Endothelial cell of umbilical vein (primary cell): ENCODE data around the gene OR1F1. TPM values are rescaled to one million over a fixed set of nuclear protein-coding genes. Genes with fewer than 3 reads are reported as not detected.

Experiments used
- BruUV-seq: library from RNA; stranded (reverse); fragments of 400-500 nt; replicated peaks from 2 replicates; lab custom pipeline; 2021; lab: Mats Ljungman, UMichigan
- CTCF ChIA-PET: fragments of 300-600, 350-600 bp; sonication (Branson Sonifier 250); formaldehyde crosslinking; loops from one replicate; lab custom pipeline; 2021; ENCODE audit warnings: antibody characterized with exemption, inconsistent platforms; lab: Charles Lee
- POLR2A ChIA-PET: fragments of 300-600, 350-600 bp; sonication (Branson Sonifier 250); formaldehyde crosslinking; loops from one replicate; lab custom pipeline; 2021; ENCODE audit warnings: antibody characterized with exemption, inconsistent platforms; lab: Charles Lee
- DNase-seq: peaks from one replicate; pipeline ENCODE4 v3.0.0-alpha.2; 2011; ENCODE audit warnings: low read depth, low spot score
- FAIRE-seq: peaks from 2 replicates; lab custom pipeline; 2011; peaks lifted over from hg19 to GRCh38; lab: Jason Lieb, UNC
- H2AFZ ChIP-seq: 2 replicates; pipeline ENCODE4 v1.6.0; 2012; ENCODE audit warnings: low read depth, low read length, control low read depth, inconsistent platforms
- H3K27ac ChIP-seq: 2 replicates; pipeline ENCODE4 v1.5.1; 2011; ENCODE audit warnings: low read depth, mild to moderate bottlenecking, control low read depth, low read length, moderate library complexity; ENCODE audit not compliant: insufficient read depth
- H3K27me3 ChIP-seq, 2 experiments: 2 replicates each; pipeline versions ENCODE4 v1.6.0 to v1.6.1; 2011; ENCODE audit warnings: low read length in 2 of 2, mixed read lengths in 1 of 2; ENCODE audit not compliant: control insufficient read depth in 2 of 2, insufficient read depth in 2 of 2
- H3K36me3 ChIP-seq, 2 experiments: 2 replicates in 1 of 2; 3 replicates in 1 of 2; pipeline ENCODE4 v1.5.1; 2011; ENCODE audit warnings: low read length in 2 of 2, mild to moderate bottlenecking in 1 of 2, moderate library complexity in 1 of 2; ENCODE audit not compliant: control insufficient read depth in 2 of 2, insufficient read depth in 2 of 2; ENCODE audit errors: extremely low read depth in 1 of 2
- H3K4me1 ChIP-seq: 3 replicates; pipeline ENCODE4 v1.5.1; 2011; ENCODE audit warnings: mild to moderate bottlenecking, low read length; ENCODE audit not compliant: control insufficient read depth, insufficient read depth; ENCODE audit errors: extremely low read depth
- H3K4me2 ChIP-seq: 2 replicates; pipeline ENCODE4 v1.6.1; 2011; ENCODE audit warnings: low read length, control low read depth, mixed read lengths; ENCODE audit not compliant: insufficient read depth
- H3K4me3 ChIP-seq, 3 experiments: fragments of 200-600 bp in 1 of 3; sonication (generic), shearing (Covaris generic) in 1 of 3; replicated peaks in 1 of 3; 2 replicates each; pipeline ENCODE4 v1.5.1; 2011 to 2016; ENCODE audit warnings: control low read depth in 3 of 3, low read length in 3 of 3, mild to moderate bottlenecking in 2 of 3, inconsistent platforms in 1 of 3, low read depth in 1 of 3, moderate library complexity in 1 of 3; ENCODE audit not compliant: insufficient read depth in 1 of 3
- H3K79me2 ChIP-seq: 2 replicates; pipeline ENCODE4 v1.6.0; 2012; ENCODE audit warnings: low read length, inconsistent platforms; ENCODE audit not compliant: control insufficient read depth, insufficient read depth
- H3K9ac ChIP-seq: replicated peaks from 2 replicates; pipeline ENCODE3; 2011; ENCODE audit warnings: low read length, control low read depth; ENCODE audit not compliant: insufficient read depth; ENCODE audit errors: extremely low read depth
- H3K9me1 ChIP-seq: replicated peaks from 3 replicates; pipeline ENCODE4 v1.6.0; 2011; ENCODE audit warnings: mild to moderate bottlenecking, low read length; ENCODE audit not compliant: control insufficient read depth, insufficient read depth; ENCODE audit errors: extremely low read depth
- H3K9me3 ChIP-seq: replicated peaks from 2 replicates; pipeline ENCODE4 v1.5.1; 2012; ENCODE audit warnings: low read length, inconsistent platforms; ENCODE audit not compliant: control insufficient read depth, insufficient read depth
- H4K20me1 ChIP-seq: replicated peaks from 2 replicates; pipeline ENCODE3; 2011; ENCODE audit warnings: mild to moderate bottlenecking, low read length; ENCODE audit not compliant: control insufficient read depth, insufficient read depth; ENCODE audit errors: extremely low read depth
- CTCF ChIP-seq, 2 donors: IDR thresholded peaks; 1 replicate in 1 of 2; 2 replicates in 1 of 2; pipeline ENCODE4 v1.5.1; 2011; ENCODE audit warnings: low read length in 2 of 2, mild to moderate bottlenecking in 2 of 2, moderate library complexity in 2 of 2, control low read depth in 1 of 2, inconsistent platforms in 1 of 2, low read depth in 1 of 2; ENCODE audit not compliant: insufficient read depth in 1 of 2; ENCODE audit errors: extremely low read depth in 1 of 2
- EZH2 ChIP-seq: IDR thresholded peaks from 2 replicates; pipeline ENCODE4 v1.6.1; 2012; ENCODE audit warnings: borderline replicate concordance, low read depth, mild to moderate bottlenecking, moderate library complexity, low read length, inconsistent platforms; ENCODE audit not compliant: severe bottlenecking
- FOS ChIP-seq: IDR thresholded peaks from 2 replicates; pipeline ENCODE4 v1.6.1; 2011; ENCODE audit warnings: mild to moderate bottlenecking, low read length, moderate library complexity, borderline replicate concordance; ENCODE audit not compliant: insufficient read depth
- GATA2 ChIP-seq: IDR thresholded peaks from 2 replicates; pipeline ENCODE4 v1.7.0; 2011; ENCODE audit warnings: low read depth, mild to moderate bottlenecking, moderate library complexity, mixed read lengths, low read length; ENCODE audit not compliant: insufficient read length, insufficient read depth
- JUN ChIP-seq: IDR thresholded peaks from 2 replicates; pipeline ENCODE4 v1.6.1; 2011; ENCODE audit warnings: borderline replicate concordance, low read depth; ENCODE audit not compliant: insufficient read length, insufficient read depth
- MAX ChIP-seq: IDR thresholded peaks from 2 replicates; pipeline ENCODE4 v1.6.1; 2011; ENCODE audit not compliant: insufficient read depth, insufficient read length
- MYC ChIP-seq: IDR thresholded peaks from one replicate; pipeline ENCODE4 v1.6.1; 2011; ENCODE audit warnings: mild to moderate bottlenecking, low read depth, low read length
- POLR2AphosphoS5 ChIP-seq: IDR thresholded peaks from 2 replicates; pipeline ENCODE4 v1.6.1; 2012; ENCODE audit warnings: low read depth, mild to moderate bottlenecking, control low read depth, low read length, moderate library complexity; ENCODE audit not compliant: insufficient read depth
- dilution Hi-C: fragments of 300-500 bp; cut with MboI; formaldehyde crosslinking; loops from one replicate; pipeline ENCODE4 v1.15.0; 2019; ENCODE audit warnings: low sequenced_read_pairs; ENCODE audit not compliant: extremely low pct_ligation_motif_present
- intact Hi-C: fragments of 100-400 bp; cut with micrococcal nuclease; formaldehyde crosslinking; loops from one replicate; pipeline ENCODE4 v1.10.0; 2022
- polyA plus RNA-seq, 4 experiments: library from polyadenylated mRNA; depleted of rRNA in 3 of 4; stranded (reverse) in 3 of 4; unstranded in 1 of 4; fragments of >200 nt; gene quantifications; 2 replicates each; pipeline versions ENCODE4 v1.2.1 to v1.2.3, GENCODE V29; 2011 to 2012; ENCODE audit warnings: missing spikeins in 1 of 4
- total RNA-seq: library from RNA; stranded (reverse); gene quantifications from 2 replicates; pipeline ENCODE4 v1.2.3, GENCODE V29; 2021

The OR1F1 gene
- total and polyA plus RNA-seq, 2 donors (not counting 3 experiments of a cell fraction or from before 2014, with no cell fraction given), result 0.17 TPM; not detected in 1

- no peak for DNase-seq
- dilution Hi-C loops, result no loop called here
- peaks cover 10% of the 10 kb centered on the region for H3K4me1 ChIP-seq
- no peak for FAIRE-seq
- no peaks in the 10 kb centered on the region for H3K9me3 ChIP-seq
- H3K9ac ChIP-seq, result no peak overlapping the region
- ChIA-PET POLR2A (interaction anchor here (2.6 kb wide), 1 partner anchor 12 kb away, joined by 9 read pairs; the partner anchor contains the start of gene ZNF213), CTCF (interaction anchor here (1.3 to 8.7 kb wide), 8 partner anchors 9 to 119 kb away, joined by 3 to 54 read pairs (median 4); partner anchors contain the start of gene ZNF213)
- no TSS peak for BruUV-seq
- no peaks in the 10 kb centered on the region for H3K79me2 ChIP-seq
- no peak overlapping the region for H3K4me3 ChIP-seq
- H3K9me1 ChIP-seq, result no peaks in the 10 kb centered on the region
- H3K36me3 ChIP-seq, result no peaks in the 10 kb centered on the region
- H2AFZ ChIP-seq, result no peak overlapping the region
- H3K4me2 ChIP-seq, result no peak overlapping the region
- H3K27ac ChIP-seq, result no peak overlapping the region
- TF ChIP-seq JUN (no peak), POLR2AphosphoS5 (no peak), MAX (no peak), EZH2 (no peak), FOS (no peak), MYC (no peak), GATA2 (no peak), CTCF (IDR thresholded peaks at IDR 0.05; ENCODE audit: extremely low read depth in 1 of 2, insufficient read depth in 1 of 2, low read depth in 1 of 2, low read length in 2 of 2) (no peak)
- intact Hi-C loops, result no loop called here
- H4K20me1 ChIP-seq, result no peaks in the 10 kb centered on the region
- H3K27me3 ChIP-seq, result no peaks in the 10 kb centered on the region
Measured at GRCh38 chr16:3147046-3147756, 40.8 kb upstream of the OR1F1 start.
